ENCODE data around the gene ZNF764. TPM values are rescaled to one million over a fixed set of nuclear protein-coding genes. Genes with fewer than 3 reads are reported as not detected.

Gene ZNF764
- total and polyA plus RNA-seq, 4 donors: 1.6 to 6.8 (median 4.2) TPM

DNA sequence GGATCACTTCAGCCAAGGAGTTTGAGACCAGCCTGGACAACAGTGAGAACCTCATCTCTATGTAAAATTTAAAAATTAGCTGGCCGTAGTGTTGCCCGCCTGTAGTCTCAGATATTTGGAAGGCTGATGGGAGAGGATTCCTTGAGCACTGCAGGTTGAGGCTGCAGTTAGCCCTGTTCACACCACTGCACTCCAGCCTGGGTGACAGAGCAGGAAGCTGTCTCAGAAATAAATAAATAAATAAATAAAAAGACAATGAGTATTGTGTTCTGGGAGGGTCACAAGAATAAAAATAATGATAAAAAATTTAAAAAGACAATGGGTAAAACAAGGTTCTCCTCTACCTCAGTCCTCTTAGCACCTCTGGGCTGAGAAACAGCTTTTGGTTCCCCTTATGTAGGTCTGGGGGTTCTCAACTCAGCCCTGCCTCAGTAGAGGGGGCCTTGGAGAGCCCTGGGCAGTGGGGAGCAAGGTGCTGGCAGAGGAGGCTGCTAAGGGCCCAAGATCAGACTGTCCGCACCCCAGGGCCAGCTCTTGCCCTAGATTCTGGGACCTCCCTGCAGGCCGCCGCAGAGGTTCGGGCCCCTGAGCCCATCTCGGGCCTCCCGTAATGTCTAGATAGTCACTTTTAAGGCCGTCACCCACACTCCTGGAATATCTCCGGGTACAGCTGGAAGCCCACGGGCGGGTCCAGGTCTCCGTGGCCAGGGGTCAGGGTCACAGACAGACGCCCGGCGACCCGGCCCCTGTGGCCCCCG is 3.4 kb downstream of the ZNF764 start:
- no peak overlapping the region for H3K27ac ChIP-seq (ENCODE audit: low read depth in 1 of 2, low read length in 2 of 2)
- H3K9me3 ChIP-seq (ENCODE audit: control insufficient read depth in 4 of 4, low read length in 3 of 4): no peaks in the 10 kb centered on the region
- 91% methylated on average over 18 of the region's 18 CpGs for WGBS
- H3K4me3 ChIP-seq (ENCODE audit: low read depth in 1 of 3, low read length in 3 of 3): no peak overlapping the region
- TF ChIP-seq FOXA2 (IDR thresholded peaks at IDR 0.05) (no peak), SP1 (IDR thresholded peaks at IDR 0.05) (no peak), JUND (IDR thresholded peaks at IDR 0.05) (no peak), TAF1 (conservative IDR thresholded peaks at IDR 0.05) (no peak), GABPA (IDR thresholded peaks at IDR 0.05 in 1 of 2, conservative IDR thresholded peaks at IDR 0.05 in 1 of 2) (no peak), HNF4A (conservative IDR thresholded peaks at IDR 0.05) (no peak), RAD21 (IDR thresholded peaks at IDR 0.05) (no peak), YY1 (IDR thresholded peaks at IDR 0.05) (no peak), FOXA1 (IDR thresholded peaks at IDR 0.05) (no peak), RXRA (IDR thresholded peaks at IDR 0.05) (no peak), HNF4G (IDR thresholded peaks at IDR 0.05) (no peak), EGR1 (IDR thresholded peaks at IDR 0.05; ENCODE audit: low read depth in 2 of 2) (no peak)
- TF ChIP-seq, protein P1, sequence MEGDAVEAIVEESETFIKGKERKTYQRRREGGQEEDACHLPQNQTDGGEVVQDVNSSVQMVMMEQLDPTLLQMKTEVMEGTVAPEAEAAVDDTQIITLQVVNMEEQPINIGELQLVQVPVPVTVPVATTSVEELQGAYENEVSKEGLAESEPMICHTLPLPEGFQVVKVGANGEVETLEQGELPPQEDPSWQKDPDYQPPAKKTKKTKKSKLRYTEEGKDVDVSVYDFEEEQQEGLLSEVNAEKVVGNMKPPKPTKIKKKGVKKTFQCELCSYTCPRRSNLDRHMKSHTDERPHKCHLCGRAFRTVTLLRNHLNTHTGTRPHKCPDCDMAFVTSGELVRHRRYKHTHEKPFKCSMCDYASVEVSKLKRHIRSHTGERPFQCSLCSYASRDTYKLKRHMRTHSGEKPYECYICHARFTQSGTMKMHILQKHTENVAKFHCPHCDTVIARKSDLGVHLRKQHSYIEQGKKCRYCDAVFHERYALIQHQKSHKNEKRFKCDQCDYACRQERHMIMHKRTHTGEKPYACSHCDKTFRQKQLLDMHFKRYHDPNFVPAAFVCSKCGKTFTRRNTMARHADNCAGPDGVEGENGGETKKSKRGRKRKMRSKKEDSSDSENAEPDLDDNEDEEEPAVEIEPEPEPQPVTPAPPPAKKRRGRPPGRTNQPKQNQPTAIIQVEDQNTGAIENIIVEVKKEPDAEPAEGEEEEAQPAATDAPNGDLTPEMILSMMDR (IDR thresholded peaks at IDR 0.05; ENCODE audit: low read depth, low read length, missing input control): no peak
- TF ChIP-seq, protein P2, sequence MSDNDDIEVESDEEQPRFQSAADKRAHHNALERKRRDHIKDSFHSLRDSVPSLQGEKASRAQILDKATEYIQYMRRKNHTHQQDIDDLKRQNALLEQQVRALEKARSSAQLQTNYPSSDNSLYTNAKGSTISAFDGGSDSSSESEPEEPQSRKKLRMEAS (IDR thresholded peaks at IDR 0.05): no peak
- TF ChIP-seq, protein P3, sequence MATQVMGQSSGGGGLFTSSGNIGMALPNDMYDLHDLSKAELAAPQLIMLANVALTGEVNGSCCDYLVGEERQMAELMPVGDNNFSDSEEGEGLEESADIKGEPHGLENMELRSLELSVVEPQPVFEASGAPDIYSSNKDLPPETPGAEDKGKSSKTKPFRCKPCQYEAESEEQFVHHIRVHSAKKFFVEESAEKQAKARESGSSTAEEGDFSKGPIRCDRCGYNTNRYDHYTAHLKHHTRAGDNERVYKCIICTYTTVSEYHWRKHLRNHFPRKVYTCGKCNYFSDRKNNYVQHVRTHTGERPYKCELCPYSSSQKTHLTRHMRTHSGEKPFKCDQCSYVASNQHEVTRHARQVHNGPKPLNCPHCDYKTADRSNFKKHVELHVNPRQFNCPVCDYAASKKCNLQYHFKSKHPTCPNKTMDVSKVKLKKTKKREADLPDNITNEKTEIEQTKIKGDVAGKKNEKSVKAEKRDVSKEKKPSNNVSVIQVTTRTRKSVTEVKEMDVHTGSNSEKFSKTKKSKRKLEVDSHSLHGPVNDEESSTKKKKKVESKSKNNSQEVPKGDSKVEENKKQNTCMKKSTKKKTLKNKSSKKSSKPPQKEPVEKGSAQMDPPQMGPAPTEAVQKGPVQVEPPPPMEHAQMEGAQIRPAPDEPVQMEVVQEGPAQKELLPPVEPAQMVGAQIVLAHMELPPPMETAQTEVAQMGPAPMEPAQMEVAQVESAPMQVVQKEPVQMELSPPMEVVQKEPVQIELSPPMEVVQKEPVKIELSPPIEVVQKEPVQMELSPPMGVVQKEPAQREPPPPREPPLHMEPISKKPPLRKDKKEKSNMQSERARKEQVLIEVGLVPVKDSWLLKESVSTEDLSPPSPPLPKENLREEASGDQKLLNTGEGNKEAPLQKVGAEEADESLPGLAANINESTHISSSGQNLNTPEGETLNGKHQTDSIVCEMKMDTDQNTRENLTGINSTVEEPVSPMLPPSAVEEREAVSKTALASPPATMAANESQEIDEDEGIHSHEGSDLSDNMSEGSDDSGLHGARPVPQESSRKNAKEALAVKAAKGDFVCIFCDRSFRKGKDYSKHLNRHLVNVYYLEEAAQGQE (IDR thresholded peaks at IDR 0.05): no peak
- H3K36me3 ChIP-seq (ENCODE audit: control insufficient read depth in 4 of 4, insufficient read depth in 3 of 4, low read depth in 1 of 4, low read length in 3 of 4): peaks cover 6 to 11% (median 8%) of the 10 kb centered on the region in 4 donors
- no peak overlapping the region for H3K9ac ChIP-seq (ENCODE audit: low read depth in 1 of 2, low read length in 2 of 2)
- H3K4me1 ChIP-seq (ENCODE audit: control insufficient read depth in 4 of 4, insufficient read depth in 4 of 4, low read length in 3 of 4): peaks cover 2 to 15% (median 9%) of the 10 kb centered on the region in 4 donors
- DNase-seq (ENCODE audit: low spot score): no peak
- H3K27me3 ChIP-seq (ENCODE audit: control insufficient read depth in 4 of 4, insufficient read depth in 4 of 4, low read length in 3 of 4): no peaks in the 10 kb centered on the region

DNA sequence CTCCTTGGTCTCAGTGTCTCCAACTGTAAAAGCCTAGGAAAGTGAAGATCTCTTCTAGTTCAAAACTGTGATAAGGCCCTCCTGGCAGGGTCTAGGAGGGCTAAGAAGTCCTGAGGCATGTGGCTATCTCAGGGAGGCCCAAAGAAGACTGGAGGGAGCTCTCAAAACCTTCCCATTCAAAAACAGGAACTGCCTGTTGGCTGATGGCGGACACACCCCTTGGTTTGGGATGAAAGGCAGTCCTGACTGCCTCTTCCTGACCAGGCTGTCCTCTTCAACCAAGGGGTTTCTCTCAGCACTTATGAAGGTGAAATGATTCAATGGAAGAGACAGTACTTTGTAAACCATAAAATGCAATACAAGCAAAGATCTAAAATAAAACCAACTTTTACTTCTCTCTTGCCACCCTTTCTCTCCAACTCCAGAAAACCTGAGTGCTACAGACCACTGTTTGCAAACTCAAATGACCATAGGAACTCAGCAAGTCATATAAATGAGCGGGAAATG is 4.7 kb downstream of the ZNF764 start:
- peaks cover 6 to 11% (median 8%) of the 10 kb centered on the region in 4 donors for H3K36me3 ChIP-seq (ENCODE audit: control insufficient read depth in 4 of 4, insufficient read depth in 3 of 4, low read depth in 1 of 4, low read length in 3 of 4)
- H3K27ac ChIP-seq (ENCODE audit: low read depth in 1 of 2, low read length in 2 of 2): no peak overlapping the region
- H3K4me3 ChIP-seq (ENCODE audit: low read depth in 1 of 3, low read length in 3 of 3): no peak overlapping the region
- no peaks in the 10 kb centered on the region for H3K9me3 ChIP-seq (ENCODE audit: control insufficient read depth in 4 of 4, low read length in 3 of 4)
- TF ChIP-seq TAF1 (conservative IDR thresholded peaks at IDR 0.05): no peak
- no peak for TF ChIP-seq FOXA1 (IDR thresholded peaks at IDR 0.05)
- TF ChIP-seq, protein P4, sequence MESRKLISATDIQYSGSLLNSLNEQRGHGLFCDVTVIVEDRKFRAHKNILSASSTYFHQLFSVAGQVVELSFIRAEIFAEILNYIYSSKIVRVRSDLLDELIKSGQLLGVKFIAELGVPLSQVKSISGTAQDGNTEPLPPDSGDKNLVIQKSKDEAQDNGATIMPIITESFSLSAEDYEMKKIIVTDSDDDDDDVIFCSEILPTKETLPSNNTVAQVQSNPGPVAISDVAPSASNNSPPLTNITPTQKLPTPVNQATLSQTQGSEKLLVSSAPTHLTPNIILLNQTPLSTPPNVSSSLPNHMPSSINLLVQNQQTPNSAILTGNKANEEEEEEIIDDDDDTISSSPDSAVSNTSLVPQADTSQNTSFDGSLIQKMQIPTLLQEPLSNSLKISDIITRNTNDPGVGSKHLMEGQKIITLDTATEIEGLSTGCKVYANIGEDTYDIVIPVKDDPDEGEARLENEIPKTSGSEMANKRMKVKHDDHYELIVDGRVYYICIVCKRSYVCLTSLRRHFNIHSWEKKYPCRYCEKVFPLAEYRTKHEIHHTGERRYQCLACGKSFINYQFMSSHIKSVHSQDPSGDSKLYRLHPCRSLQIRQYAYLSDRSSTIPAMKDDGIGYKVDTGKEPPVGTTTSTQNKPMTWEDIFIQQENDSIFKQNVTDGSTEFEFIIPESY (IDR thresholded peaks at IDR 0.05): no peak
- TF ChIP-seq NR2F2 (IDR thresholded peaks at IDR 0.05): no peak
- TF ChIP-seq HNF4A (conservative IDR thresholded peaks at IDR 0.05): no peak
- no peak for TF ChIP-seq GABPA (IDR thresholded peaks at IDR 0.05 in 1 of 2, conservative IDR thresholded peaks at IDR 0.05 in 1 of 2)
- TF ChIP-seq, protein P1 (IDR thresholded peaks at IDR 0.05; ENCODE audit: low read depth, low read length, missing input control): no peak
- no peak for TF ChIP-seq RXRA (IDR thresholded peaks at IDR 0.05)
- DNase-seq (ENCODE audit: low spot score): no peak
- no peak overlapping the region for H3K9ac ChIP-seq (ENCODE audit: low read depth in 1 of 2, low read length in 2 of 2)
- peaks cover 2 to 11% (median 7%) of the 10 kb centered on the region in 4 donors for H3K4me1 ChIP-seq (ENCODE audit: control insufficient read depth in 4 of 4, insufficient read depth in 4 of 4, low read length in 3 of 4)
- WGBS: 91% methylated on average over 2 of the region's 2 CpGs
- H3K27me3 ChIP-seq (ENCODE audit: control insufficient read depth in 4 of 4, insufficient read depth in 4 of 4, low read length in 3 of 4): no peaks in the 10 kb centered on the region
